T-helper 17 cell (primary cell): ENCODE data around the gene PARD3B. TPM values are rescaled to one million over a fixed set of nuclear protein-coding genes. Genes with fewer than 3 reads are reported as not detected.

Experiments
- ATAC-seq: fragments of 150-1000 bp; cut with Tn5 transposase; 2 replicates; pipeline ENCODE4 v1.10.0; 2021; ENCODE audit warnings: mild to moderate bottlenecking, moderate library complexity
- DNase-seq, 3 donors: peaks; one replicate each; pipeline versions ENCODE4 v3.0.0 to v3.0.0-alpha.2; 2020 to 2021
- H3K9me3 ChIP-seq: one replicate; pipeline ENCODE4 v1.7.0; 2013; ENCODE audit warnings: low read length, mild to moderate bottlenecking; ENCODE audit not compliant: control insufficient read depth, poor library complexity, severe bottlenecking
- H3K27ac Mint-ChIP-seq: one replicate; pipeline ENCODE4 v1.8.0; 2022; ENCODE audit warnings: mild to moderate bottlenecking, moderate library complexity, mixed read lengths
- H3K27me3 Mint-ChIP-seq: one replicate; pipeline ENCODE4 v1.8.0; 2022; ENCODE audit warnings: mixed read lengths
- H3K36me3 Mint-ChIP-seq: one replicate; pipeline ENCODE4 v1.8.0; 2022; ENCODE audit warnings: low read depth, mixed read lengths
- H3K4me1 Mint-ChIP-seq: one replicate; pipeline ENCODE4 v1.8.0; 2022; ENCODE audit warnings: mild to moderate bottlenecking, mixed read lengths
- H3K4me3 Mint-ChIP-seq: one replicate; pipeline ENCODE4 v1.8.0; 2022; ENCODE audit warnings: mild to moderate bottlenecking, moderate library complexity, mixed read lengths
- total RNA-seq, 4 donors: library from RNA in 2 of 4; stranded (reverse) in 2 of 4; gene quantifications; one replicate each; pipeline ENCODE4 v1.2.3 and lab custom pipeline; 2022 to 2026

PARD3B gene
- total RNA-seq, 2 donors from 2014 or later: 1.5 to 3.0 TPM

- Mint-ChIP-seq H3K4me3 (no peak overlapping the region), H3K27ac (no peak overlapping the region)
- ATAC-seq: no peak
These were observed 747.5 kb downstream of the PARD3B start for GRCh38 chr2:205292665-205293295.

GRCh38 chr2:205293559-205293958 is 748.3 kb downstream of the PARD3B start:
- no peaks in the 10 kb centered on the region for H3K9me3 ChIP-seq
- Mint-ChIP-seq H3K27me3 (no peaks in the 10 kb centered on the region), H3K4me3 (no peak overlapping the region), H3K36me3 (no peaks in the 10 kb centered on the region), H3K27ac (no peak overlapping the region), H3K4me1 (no peaks in the 10 kb centered on the region)
- no peak for ATAC-seq
- DNase-seq: no peak

More at GRCh38 chr2:205292665-205293295, 747.5 kb downstream of the PARD3B start:
- no peaks in the 10 kb centered on the region for H3K36me3 Mint-ChIP-seq
- no peaks in the 10 kb centered on the region for H3K9me3 ChIP-seq
- no peaks in the 10 kb centered on the region for H3K27me3 Mint-ChIP-seq
- H3K4me1 Mint-ChIP-seq: no peaks in the 10 kb centered on the region
- DNase-seq: no peak

- H3K27me3 Mint-ChIP-seq: no peaks in the 10 kb centered on the region
- no peak overlapping the region for H3K27ac Mint-ChIP-seq
- ATAC-seq (no peak), DNase-seq (no peak)
- no peaks in the 10 kb centered on the region for H3K36me3 Mint-ChIP-seq
- H3K4me1 Mint-ChIP-seq: no peaks in the 10 kb centered on the region
- H3K4me3 Mint-ChIP-seq: no peak overlapping the region
- H3K9me3 ChIP-seq: no peaks in the 10 kb centered on the region
These were observed 751.7 kb downstream of the PARD3B start for GRCh38 chr2:205296959-205297358.

GRCh38 chr2:205297368-205297767 is 752.1 kb downstream of the PARD3B start:
- H3K36me3 Mint-ChIP-seq: no peaks in the 10 kb centered on the region
- DNase-seq (no peak), ATAC-seq (no peak)
- no peak overlapping the region for H3K27ac Mint-ChIP-seq
- H3K9me3 ChIP-seq: no peaks in the 10 kb centered on the region
- H3K27me3 Mint-ChIP-seq: no peaks in the 10 kb centered on the region
- no peak overlapping the region for H3K4me3 Mint-ChIP-seq
- H3K4me1 Mint-ChIP-seq: no peaks in the 10 kb centered on the region

GRCh38 chr2:205297846-205298245 is 752.6 kb downstream of the PARD3B start:
- H3K9me3 ChIP-seq: no peaks in the 10 kb centered on the region
- H3K27me3 Mint-ChIP-seq: no peaks in the 10 kb centered on the region
- H3K27ac Mint-ChIP-seq: no peak overlapping the region
- H3K36me3 Mint-ChIP-seq: no peaks in the 10 kb centered on the region
- no peaks in the 10 kb centered on the region for H3K4me1 Mint-ChIP-seq
- H3K4me3 Mint-ChIP-seq: no peak overlapping the region
- DNase-seq: no peak
- no peak for ATAC-seq

GRCh38 chr2:205311201-205311600 is 765.9 kb downstream of the PARD3B start:
- H3K9me3 ChIP-seq: no peaks in the 10 kb centered on the region
- ATAC-seq (no peak), DNase-seq (no peak)
- no peak overlapping the region for H3K4me3 Mint-ChIP-seq
- H3K4me1 Mint-ChIP-seq: no peaks in the 10 kb centered on the region
- no peaks in the 10 kb centered on the region for H3K27me3 Mint-ChIP-seq
- H3K36me3 Mint-ChIP-seq: peaks cover 2% of the 10 kb centered on the region
- no peak overlapping the region for H3K27ac Mint-ChIP-seq

- no peak for ATAC-seq
- peaks cover 2% of the 10 kb centered on the region for H3K36me3 Mint-ChIP-seq
- H3K27me3 Mint-ChIP-seq: no peaks in the 10 kb centered on the region
- no peak overlapping the region for H3K27ac Mint-ChIP-seq
- H3K9me3 ChIP-seq: no peaks in the 10 kb centered on the region
- no peaks in the 10 kb centered on the region for H3K4me1 Mint-ChIP-seq
- no peak for DNase-seq
- H3K4me3 Mint-ChIP-seq: no peak overlapping the region
These were observed 776.0 kb downstream of the PARD3B start for GRCh38 chr2:205321231-205321630.

- Mint-ChIP-seq H3K4me3 (no peak overlapping the region), H3K4me1 (no peaks in the 10 kb centered on the region), H3K36me3 (peaks cover under 1% of the 10 kb centered on the region), H3K27ac (no peak overlapping the region), H3K27me3 (no peaks in the 10 kb centered on the region)
- H3K9me3 ChIP-seq: no peaks in the 10 kb centered on the region
- DNase-seq: no peak
- no peak for ATAC-seq
These were observed 778.7 kb downstream of the PARD3B start for GRCh38 chr2:205323929-205324328.

GRCh38 chr2:205324355-205324754 is 779.1 kb downstream of the PARD3B start:
- ATAC-seq (no peak), DNase-seq (no peak)
- H3K4me1 Mint-ChIP-seq: no peaks in the 10 kb centered on the region
- H3K4me3 Mint-ChIP-seq: no peak overlapping the region
- no peaks in the 10 kb centered on the region for H3K27me3 Mint-ChIP-seq
- H3K27ac Mint-ChIP-seq: no peak overlapping the region
- no peaks in the 10 kb centered on the region for H3K36me3 Mint-ChIP-seq
- no peaks in the 10 kb centered on the region for H3K9me3 ChIP-seq

GRCh38 chr2:205333351-205333750 is 788.1 kb downstream of the PARD3B start:
- Mint-ChIP-seq H3K36me3 (no peaks in the 10 kb centered on the region), H3K27me3 (no peaks in the 10 kb centered on the region), H3K4me1 (no peaks in the 10 kb centered on the region), H3K4me3 (no peak overlapping the region), H3K27ac (no peak overlapping the region)
- no peaks in the 10 kb centered on the region for H3K9me3 ChIP-seq
- DNase-seq (no peak), ATAC-seq (no peak)

GRCh38 chr2:205337274-205337673 is 792.0 kb downstream of the PARD3B start:
- Mint-ChIP-seq H3K36me3 (peaks cover 4% of the 10 kb centered on the region), H3K27me3 (no peaks in the 10 kb centered on the region), H3K4me3 (no peak overlapping the region), H3K27ac (no peak overlapping the region), H3K4me1 (no peaks in the 10 kb centered on the region)
- no peaks in the 10 kb centered on the region for H3K9me3 ChIP-seq
- ATAC-seq (no peak), DNase-seq (no peak)

GRCh38 chr2:205338156-205338555 is 792.9 kb downstream of the PARD3B start:
- no peaks in the 10 kb centered on the region for H3K9me3 ChIP-seq
- H3K4me1 Mint-ChIP-seq: no peaks in the 10 kb centered on the region
- no peak for DNase-seq
- H3K27me3 Mint-ChIP-seq: no peaks in the 10 kb centered on the region
- H3K4me3 Mint-ChIP-seq: no peak overlapping the region
- H3K27ac Mint-ChIP-seq: no peak overlapping the region
- peaks cover 4% of the 10 kb centered on the region for H3K36me3 Mint-ChIP-seq
- ATAC-seq: no peak

- H3K4me1 Mint-ChIP-seq: no peaks in the 10 kb centered on the region
- peaks cover 4% of the 10 kb centered on the region for H3K36me3 Mint-ChIP-seq
- H3K27ac Mint-ChIP-seq: no peak overlapping the region
- H3K27me3 Mint-ChIP-seq: no peaks in the 10 kb centered on the region
- no peaks in the 10 kb centered on the region for H3K9me3 ChIP-seq
- ATAC-seq (no peak), DNase-seq (no peak)
- H3K4me3 Mint-ChIP-seq: no peak overlapping the region
These were observed 797.8 kb downstream of the PARD3B start for GRCh38 chr2:205343103-205343502.

GRCh38 chr2:205346649-205347048 is 801.4 kb downstream of the PARD3B start:
- Mint-ChIP-seq H3K36me3 (no peaks in the 10 kb centered on the region), H3K4me1 (no peaks in the 10 kb centered on the region), H3K4me3 (no peak overlapping the region), H3K27ac (no peak overlapping the region), H3K27me3 (no peaks in the 10 kb centered on the region)
- DNase-seq: no peak
- H3K9me3 ChIP-seq: no peaks in the 10 kb centered on the region
- ATAC-seq: no peak
